ENCODE measurements around the gene SLC27A2.

- TF ChIP-seq, protein P1, sequence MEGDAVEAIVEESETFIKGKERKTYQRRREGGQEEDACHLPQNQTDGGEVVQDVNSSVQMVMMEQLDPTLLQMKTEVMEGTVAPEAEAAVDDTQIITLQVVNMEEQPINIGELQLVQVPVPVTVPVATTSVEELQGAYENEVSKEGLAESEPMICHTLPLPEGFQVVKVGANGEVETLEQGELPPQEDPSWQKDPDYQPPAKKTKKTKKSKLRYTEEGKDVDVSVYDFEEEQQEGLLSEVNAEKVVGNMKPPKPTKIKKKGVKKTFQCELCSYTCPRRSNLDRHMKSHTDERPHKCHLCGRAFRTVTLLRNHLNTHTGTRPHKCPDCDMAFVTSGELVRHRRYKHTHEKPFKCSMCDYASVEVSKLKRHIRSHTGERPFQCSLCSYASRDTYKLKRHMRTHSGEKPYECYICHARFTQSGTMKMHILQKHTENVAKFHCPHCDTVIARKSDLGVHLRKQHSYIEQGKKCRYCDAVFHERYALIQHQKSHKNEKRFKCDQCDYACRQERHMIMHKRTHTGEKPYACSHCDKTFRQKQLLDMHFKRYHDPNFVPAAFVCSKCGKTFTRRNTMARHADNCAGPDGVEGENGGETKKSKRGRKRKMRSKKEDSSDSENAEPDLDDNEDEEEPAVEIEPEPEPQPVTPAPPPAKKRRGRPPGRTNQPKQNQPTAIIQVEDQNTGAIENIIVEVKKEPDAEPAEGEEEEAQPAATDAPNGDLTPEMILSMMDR (IDR thresholded peaks at IDR 0.05; ENCODE audit: insufficient read depth, low read length, poor library complexity, severe bottlenecking): no peak
- TF ChIP-seq EZH2phosphoT487 (conservative IDR thresholded peaks at IDR 0.05; ENCODE audit: low read length): no peak
Measured at GRCh38 chr15:50187525-50187924, 5.5 kb downstream of the SLC27A2 start.

All from SU-DHL-6 (cell line).